Esophagus (tissue), 2 donors: Measurements from ENCODE around the gene NT5C2. TPM values are rescaled to one million over a fixed set of nuclear protein-coding genes. Genes with fewer than 3 reads are reported as not detected.
A peak's percentile ranks its signal among the peaks of the same experiment; 100 is the strongest.
"Not testable (repeated sequence)": the region's sequence is repeated elsewhere in the genome, so short reads cannot be mapped to it uniquely, and the experiment has no call there.

Experiments used
- H3K27ac ChIP-seq, 2 donors: one replicate each; pipeline ENCODE4 v1.5.1; 2013; ENCODE audit warnings: low read depth in 2 of 2, mild to moderate bottlenecking in 2 of 2, inconsistent platforms in 1 of 2, low read length in 1 of 2, moderate library complexity in 1 of 2
- H3K27me3 ChIP-seq, 2 donors: one replicate each; pipeline ENCODE4 v1.6.1; 2013; ENCODE audit warnings: low read length in 2 of 2, control low read depth in 1 of 2, mild to moderate bottlenecking in 1 of 2; ENCODE audit not compliant: insufficient read depth in 2 of 2, control insufficient read depth in 1 of 2
- H3K36me3 ChIP-seq, 2 donors: one replicate each; pipeline ENCODE4 v1.6.1; 2013; ENCODE audit warnings: low read length in 1 of 2; ENCODE audit not compliant: control insufficient read depth in 2 of 2, insufficient read depth in 2 of 2
- H3K4me1 ChIP-seq, 2 donors: one replicate each; pipeline ENCODE4 v1.6.1; 2013; ENCODE audit warnings: low read length in 1 of 2; ENCODE audit not compliant: control insufficient read depth in 2 of 2, insufficient read depth in 2 of 2
- H3K4me3 ChIP-seq, 2 donors: one replicate each; pipeline ENCODE4 v1.5.1; 2013; ENCODE audit warnings: low read length in 2 of 2, mild to moderate bottlenecking in 2 of 2, low read depth in 1 of 2, moderate library complexity in 1 of 2
- H3K9me3 ChIP-seq, 2 donors: one replicate each; pipeline ENCODE4 v1.6.1; 2013; ENCODE audit warnings: mild to moderate bottlenecking in 2 of 2, low read depth in 1 of 2, low read length in 1 of 2, moderate library complexity in 1 of 2; ENCODE audit not compliant: control insufficient read depth in 2 of 2, insufficient read depth in 1 of 2
- WGBS, 2 donors: extraction: QIAGEN DNeasy Blood & Tissue Kit; methylation state at CpG; one replicate each; pipeline ENCODE4 v1.1.7; 2013; 5-methylcytosine and 5-hydroxymethylcytosine counted together
- polyA plus RNA-seq, 2 donors: library from polyadenylated mRNA; stranded (reverse); fragments of 200-250 nt; gene quantifications; one replicate each; pipeline ENCODE4 v1.2.3, GENCODE V29; 2013
- donor health status: healthy with polysubstance abuse.
- donor health status: Bipolar disorder and iron deficiency.

NT5C2 gene
- polyA plus RNA-seq, 2 donors = 60.6 to 75.0 TPM

DNA sequence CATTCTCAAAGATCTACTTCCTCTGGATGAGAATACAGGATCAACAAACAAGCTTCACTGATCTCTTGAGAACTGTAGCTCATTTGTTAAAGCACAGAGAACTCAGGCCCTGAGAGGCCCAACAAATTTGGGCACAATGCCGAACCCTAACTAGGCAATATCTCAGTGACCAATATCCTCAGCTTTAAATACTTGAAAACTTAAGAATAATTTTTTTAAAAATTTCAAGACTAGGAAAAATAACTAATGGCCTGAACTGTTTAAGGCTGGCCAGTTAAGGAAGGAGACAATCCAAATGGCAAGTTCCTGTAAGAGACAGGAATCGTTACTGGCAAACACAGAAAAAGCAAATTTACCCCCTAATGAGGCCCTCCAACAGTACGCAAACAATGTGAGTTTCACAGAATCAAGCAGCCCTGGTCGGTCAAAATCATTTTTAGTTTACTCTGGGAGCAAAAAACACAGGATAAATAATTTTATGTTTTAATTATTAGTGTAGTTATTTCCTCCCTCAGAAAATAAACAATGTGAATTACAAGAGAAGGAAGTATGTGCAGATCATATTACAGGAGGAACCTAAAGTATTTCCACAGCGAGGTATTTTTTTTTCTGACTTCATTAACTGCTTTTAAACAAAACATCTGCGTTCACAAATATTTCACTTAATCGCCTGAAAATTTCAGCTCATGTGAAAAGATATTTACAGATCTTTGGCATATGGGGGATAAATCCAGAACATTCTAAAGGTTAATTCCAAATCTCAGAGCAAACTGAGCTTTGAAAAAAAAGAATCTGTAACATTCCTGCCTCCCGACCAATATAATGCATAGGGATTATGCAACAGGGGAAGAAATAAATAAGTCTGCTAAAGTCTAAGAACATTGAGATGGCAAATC is 39.5 kb downstream of the NT5C2 start:
- Histone ChIP-seq H3K9me3 (no peaks in the 10 kb centered on the region), H3K27ac (peak overlapping the region; percentile 30 to 55), H3K4me3 (no peak overlapping the region), H3K27me3 (no peaks in the 10 kb centered on the region), H3K4me1 (no peaks in the 10 kb centered on the region), H3K36me3 (no peaks in the 10 kb centered on the region)
- WGBS, 2 donors = 48 to 53% methylated on average over 8 of the region's 8 CpGs

DNA sequence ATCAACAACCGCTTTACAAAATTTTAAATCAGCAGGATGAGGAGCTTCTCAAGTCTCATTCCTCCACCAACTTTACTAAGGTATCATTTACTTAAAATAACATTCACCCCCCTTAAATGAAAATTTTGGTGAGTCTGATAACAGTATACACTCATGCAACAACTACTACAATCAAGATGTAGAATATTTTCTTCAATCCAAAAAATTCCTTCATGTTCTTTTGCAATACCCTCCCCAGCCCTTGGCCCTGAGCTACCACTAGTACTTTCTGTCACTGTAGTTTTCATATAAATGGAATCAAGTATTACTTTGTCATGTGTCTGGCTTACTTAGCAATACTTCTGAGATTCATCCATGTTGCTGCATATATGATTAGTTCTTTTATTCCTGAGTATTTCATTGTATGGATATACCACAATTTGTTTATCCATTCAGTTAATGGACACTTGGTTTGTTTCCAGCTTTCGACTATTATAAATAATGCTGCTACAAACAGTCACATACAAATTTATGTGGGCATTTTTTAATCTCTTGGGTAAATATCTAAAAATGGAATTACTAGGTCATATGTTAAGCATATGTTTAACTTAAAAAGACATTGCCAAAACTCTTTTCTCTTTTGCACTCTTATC is 43.0 kb downstream of the NT5C2 start:
- Histone ChIP-seq H3K36me3 (no peaks in the 10 kb centered on the region), H3K4me1 (no peaks in the 10 kb centered on the region), H3K9me3 (no peaks in the 10 kb centered on the region), H3K27me3 (no peaks in the 10 kb centered on the region), H3K4me3 (no peak overlapping the region), H3K27ac (no peak overlapping the region)
- 94 to 98% methylated on average over 2 of the region's 2 CpGs for WGBS, 2 donors

DNA sequence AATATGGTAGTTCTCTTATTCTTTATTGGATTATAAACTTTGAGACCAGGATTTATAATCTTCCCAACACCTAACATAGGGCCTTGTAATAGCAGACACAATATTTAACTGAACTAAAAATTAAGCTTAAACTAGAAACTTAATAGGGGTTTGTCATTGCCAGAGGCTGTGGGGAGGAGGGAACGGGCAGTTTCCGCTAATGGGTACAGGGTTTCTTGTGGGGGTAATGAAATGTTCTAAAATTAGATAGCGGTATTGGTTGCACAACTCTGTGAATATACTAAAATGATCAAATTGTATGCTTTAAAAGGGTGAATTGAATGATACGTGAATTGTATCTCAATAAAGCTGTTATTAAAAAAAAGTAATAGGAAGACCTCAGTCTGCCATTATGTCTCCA is 45.4 kb downstream of the NT5C2 start:
- no peaks in the 10 kb centered on the region for H3K4me1 ChIP-seq
- no peaks in the 10 kb centered on the region for H3K9me3 ChIP-seq
- no peaks in the 10 kb centered on the region for H3K27me3 ChIP-seq
- H3K4me3 ChIP-seq = no peak overlapping the region
- no peaks in the 10 kb centered on the region for H3K36me3 ChIP-seq
- WGBS, 2 donors = 96 to 99% methylated on average over 4 of the region's 4 CpGs
- no peak overlapping the region for H3K27ac ChIP-seq

- Histone ChIP-seq H3K36me3 (no peaks in the 10 kb centered on the region), H3K4me3 (no peak overlapping the region), H3K9me3 (no peaks in the 10 kb centered on the region), H3K27ac (no peak overlapping the region), H3K4me1 (no peaks in the 10 kb centered on the region), H3K27me3 (no peaks in the 10 kb centered on the region)
- WGBS, 2 donors = 56 to 67% methylated on average over 3 of the region's 3 CpGs
These were observed 47.1 kb downstream of the NT5C2 start for GRCh38 chr10:103145860-103146466.

DNA sequence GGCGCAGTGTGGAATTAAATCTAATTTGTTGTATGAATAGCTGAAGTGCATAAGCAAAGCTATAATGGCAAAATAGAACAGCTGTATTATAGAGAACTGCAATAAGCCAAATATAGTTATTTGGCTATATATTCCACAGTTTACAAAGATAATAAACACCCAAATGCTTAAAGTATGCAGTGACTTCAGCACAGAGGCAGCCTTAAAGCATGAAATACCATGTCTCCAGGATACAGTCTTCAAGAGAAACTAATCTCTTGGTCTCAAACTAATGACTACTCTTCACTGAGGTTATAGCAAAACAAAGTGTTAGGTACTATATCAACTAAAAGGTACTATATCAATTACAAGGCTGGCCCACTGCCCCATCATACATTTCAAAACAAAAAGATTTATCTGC is 48.0 kb downstream of the NT5C2 start:
- H3K36me3 ChIP-seq = no peaks in the 10 kb centered on the region
- H3K27ac ChIP-seq = no peak overlapping the region
- no peaks in the 10 kb centered on the region for H3K27me3 ChIP-seq
- 84 to 86% methylated on average over 1 of the region's 1 CpG for WGBS, 2 donors
- H3K9me3 ChIP-seq = no peaks in the 10 kb centered on the region
- no peaks in the 10 kb centered on the region for H3K4me1 ChIP-seq
- H3K4me3 ChIP-seq = no peak overlapping the region

DNA sequence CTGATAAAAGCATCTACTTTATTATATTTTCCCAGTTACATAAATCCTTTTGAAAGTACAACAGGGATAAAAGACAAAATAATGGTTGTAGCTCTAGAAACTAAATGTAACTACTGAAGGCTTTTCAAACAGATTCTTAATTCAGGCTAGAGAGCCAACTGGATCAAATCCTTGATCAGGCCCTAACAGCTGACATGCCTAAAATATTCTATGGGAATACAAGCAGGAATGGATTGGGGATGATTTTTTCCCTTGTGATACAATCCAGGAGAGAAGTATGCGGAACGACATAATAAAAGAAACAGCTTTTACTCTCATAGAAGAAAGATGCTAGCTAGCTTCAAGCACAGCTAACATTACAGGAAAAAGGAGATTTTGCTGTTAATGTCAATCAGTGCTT is 49.0 kb downstream of the NT5C2 start:
- no peaks in the 10 kb centered on the region for H3K9me3 ChIP-seq
- H3K27ac ChIP-seq = no peak overlapping the region
- H3K36me3 ChIP-seq = no peaks in the 10 kb centered on the region
- no peak overlapping the region for H3K4me3 ChIP-seq
- WGBS, 2 donors = 70 to 72% methylated on average over 2 of the region's 2 CpGs
- no peaks in the 10 kb centered on the region for H3K27me3 ChIP-seq
- H3K4me1 ChIP-seq = no peaks in the 10 kb centered on the region

GRCh38 chr10:103143641-103144040 is 49.4 kb downstream of the NT5C2 start:
- not testable (repeated sequence) for H3K9me3 ChIP-seq, H3K4me3 ChIP-seq, H3K27me3 ChIP-seq, H3K36me3 ChIP-seq, H3K27ac ChIP-seq, H3K4me1 ChIP-seq
- 74 to 78% methylated on average over 3 of the region's 3 CpGs for WGBS, 2 donors

GRCh38 chr10:103141950-103142349 is 51.1 kb downstream of the NT5C2 start:
- H3K9me3 ChIP-seq = no peaks in the 10 kb centered on the region
- 80% methylated on average over 2 of the region's 2 CpGs for WGBS, 2 donors
- H3K36me3 ChIP-seq = peaks cover 0 to 6% of the 10 kb centered on the region in 2 donors
- no peaks in the 10 kb centered on the region for H3K4me1 ChIP-seq
- no peaks in the 10 kb centered on the region for H3K27me3 ChIP-seq
- no peak overlapping the region for H3K27ac ChIP-seq
- H3K4me3 ChIP-seq = no peak overlapping the region

DNA sequence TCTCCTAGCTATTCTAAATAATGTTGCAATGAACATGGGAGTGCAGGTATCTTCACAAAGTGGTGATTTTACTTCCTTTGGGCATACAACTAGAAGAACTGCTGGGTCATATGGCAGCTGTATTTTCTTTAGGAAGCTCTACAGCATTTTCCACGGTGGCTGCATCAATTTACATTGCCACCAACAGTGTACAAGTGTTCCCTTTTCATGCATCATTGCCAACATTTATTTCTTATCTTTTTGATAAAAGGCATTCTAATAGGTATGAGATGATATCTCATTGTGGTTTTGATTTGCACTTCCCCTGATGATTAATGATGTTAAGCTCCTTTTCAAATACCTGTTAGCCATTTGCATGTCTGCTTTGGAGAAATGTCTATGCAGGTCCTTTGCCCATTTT is 52.6 kb downstream of the NT5C2 start:
- Histone ChIP-seq H3K4me3 (no peak overlapping the region), H3K27ac (no peak overlapping the region), H3K36me3 (peaks cover 0 to 9% of the 10 kb centered on the region in 2 donors), H3K4me1 (no peaks in the 10 kb centered on the region), H3K9me3 (no peaks in the 10 kb centered on the region), H3K27me3 (no peaks in the 10 kb centered on the region)
- 67 to 71% methylated on average over 1 of the region's 1 CpG for WGBS, 2 donors
